Measurements from ENCODE around the gene ENOX1.

Gene ENOX1

GRCh38 chr13:43626994-43627393 lies 159.8 kb downstream of the ENOX1 start:
- no peaks in the 10 kb centered on the region for H3K27me3 ChIP-seq (ENCODE audit: control insufficient read depth, insufficient read depth, low read length)
- H3K9ac ChIP-seq (ENCODE audit: low read depth, low read length): no peak overlapping the region

GRCh38 chr13:43614063-43614462 lies 172.7 kb downstream of the ENOX1 start:
- Histone ChIP-seq H3K27me3 (ENCODE audit: control insufficient read depth, insufficient read depth, low read length) (no peaks in the 10 kb centered on the region), H3K36me3 (ENCODE audit: control insufficient read depth, insufficient read depth, low read length) (no peaks in the 10 kb centered on the region), H3K9ac (ENCODE audit: low read depth, low read length) (no peak overlapping the region), H3K4me1 (ENCODE audit: control insufficient read depth, insufficient read depth, low read length) (no peaks in the 10 kb centered on the region), H3K4me3 (ENCODE audit: low read depth, low read length) (no peak overlapping the region), H3K9me3 (ENCODE audit: control insufficient read depth, insufficient read depth, low read length) (no peaks in the 10 kb centered on the region)

More at GRCh38 chr13:43626994-43627393, 159.8 kb downstream of the ENOX1 start:
- Histone ChIP-seq H3K36me3 (ENCODE audit: control insufficient read depth, insufficient read depth, low read length) (no peaks in the 10 kb centered on the region), H3K4me3 (ENCODE audit: low read depth, low read length) (no peak overlapping the region), H3K9me3 (ENCODE audit: control insufficient read depth, insufficient read depth, low read length) (no peaks in the 10 kb centered on the region), H3K4me1 (ENCODE audit: control insufficient read depth, insufficient read depth, low read length) (no peaks in the 10 kb centered on the region)

- no peaks in the 10 kb centered on the region for H3K9me3 ChIP-seq (ENCODE audit: control insufficient read depth, insufficient read depth, low read length)
- H3K9ac ChIP-seq (ENCODE audit: low read depth, low read length): no peak overlapping the region
- no peaks in the 10 kb centered on the region for H3K4me1 ChIP-seq (ENCODE audit: control insufficient read depth, insufficient read depth, low read length)
- H3K4me3 ChIP-seq (ENCODE audit: low read depth, low read length): no peak overlapping the region
- H3K36me3 ChIP-seq (ENCODE audit: control insufficient read depth, insufficient read depth, low read length): no peaks in the 10 kb centered on the region
- H3K27me3 ChIP-seq (ENCODE audit: control insufficient read depth, insufficient read depth, low read length): no peaks in the 10 kb centered on the region
These were observed 175.2 kb downstream of the ENOX1 start for GRCh38 chr13:43611281-43612273.

- Histone ChIP-seq H3K36me3 (ENCODE audit: control insufficient read depth, insufficient read depth, low read length) (no peaks in the 10 kb centered on the region), H3K4me3 (ENCODE audit: low read depth, low read length) (no peak overlapping the region), H3K4me1 (ENCODE audit: control insufficient read depth, insufficient read depth, low read length) (no peaks in the 10 kb centered on the region), H3K9ac (ENCODE audit: low read depth, low read length) (no peak overlapping the region), H3K27me3 (ENCODE audit: control insufficient read depth, insufficient read depth, low read length) (no peaks in the 10 kb centered on the region), H3K9me3 (ENCODE audit: control insufficient read depth, insufficient read depth, low read length) (no peaks in the 10 kb centered on the region)
These were observed 178.2 kb downstream of the ENOX1 start for GRCh38 chr13:43608400-43609137.

GRCh38 chr13:43597599-43597945 lies 189.2 kb downstream of the ENOX1 start:
- no peaks in the 10 kb centered on the region for H3K9me3 ChIP-seq (ENCODE audit: control insufficient read depth, insufficient read depth, low read length)
- H3K9ac ChIP-seq (ENCODE audit: low read depth, low read length): no peak overlapping the region
- no peaks in the 10 kb centered on the region for H3K27me3 ChIP-seq (ENCODE audit: control insufficient read depth, insufficient read depth, low read length)
- H3K4me1 ChIP-seq (ENCODE audit: control insufficient read depth, insufficient read depth, low read length): peaks cover 2% of the 10 kb centered on the region
- H3K4me3 ChIP-seq (ENCODE audit: low read depth, low read length): no peak overlapping the region
- H3K36me3 ChIP-seq (ENCODE audit: control insufficient read depth, insufficient read depth, low read length): no peaks in the 10 kb centered on the region

- no peak overlapping the region for H3K9ac ChIP-seq (ENCODE audit: low read depth, low read length)
- no peak overlapping the region for H3K4me3 ChIP-seq (ENCODE audit: low read depth, low read length)
- peaks cover 2% of the 10 kb centered on the region for H3K4me1 ChIP-seq (ENCODE audit: control insufficient read depth, insufficient read depth, low read length)
- no peaks in the 10 kb centered on the region for H3K27me3 ChIP-seq (ENCODE audit: control insufficient read depth, insufficient read depth, low read length)
- no peaks in the 10 kb centered on the region for H3K9me3 ChIP-seq (ENCODE audit: control insufficient read depth, insufficient read depth, low read length)
- no peaks in the 10 kb centered on the region for H3K36me3 ChIP-seq (ENCODE audit: control insufficient read depth, insufficient read depth, low read length)
These were observed 189.7 kb downstream of the ENOX1 start for GRCh38 chr13:43596924-43597598.

- H3K4me1 ChIP-seq (ENCODE audit: control insufficient read depth, insufficient read depth, low read length): peaks cover 2% of the 10 kb centered on the region
- no peaks in the 10 kb centered on the region for H3K9me3 ChIP-seq (ENCODE audit: control insufficient read depth, insufficient read depth, low read length)
- H3K27me3 ChIP-seq (ENCODE audit: control insufficient read depth, insufficient read depth, low read length): no peaks in the 10 kb centered on the region
- no peaks in the 10 kb centered on the region for H3K36me3 ChIP-seq (ENCODE audit: control insufficient read depth, insufficient read depth, low read length)
- H3K4me3 ChIP-seq (ENCODE audit: low read depth, low read length): no peak overlapping the region
- no peak overlapping the region for H3K9ac ChIP-seq (ENCODE audit: low read depth, low read length)
These were observed 190.8 kb downstream of the ENOX1 start for GRCh38 chr13:43596006-43596405.

GRCh38 chr13:43587376-43587775 lies 199.4 kb downstream of the ENOX1 start:
- H3K4me1 ChIP-seq (ENCODE audit: control insufficient read depth, insufficient read depth, low read length): no peaks in the 10 kb centered on the region
- H3K27me3 ChIP-seq (ENCODE audit: control insufficient read depth, insufficient read depth, low read length): no peaks in the 10 kb centered on the region
- no peaks in the 10 kb centered on the region for H3K9me3 ChIP-seq (ENCODE audit: control insufficient read depth, insufficient read depth, low read length)
- H3K36me3 ChIP-seq (ENCODE audit: control insufficient read depth, insufficient read depth, low read length): no peaks in the 10 kb centered on the region
- no peak overlapping the region for H3K9ac ChIP-seq (ENCODE audit: low read depth, low read length)
- H3K4me3 ChIP-seq (ENCODE audit: low read depth, low read length): no peak overlapping the region

- Histone ChIP-seq H3K4me3 (ENCODE audit: low read depth, low read length) (no peak overlapping the region), H3K36me3 (ENCODE audit: control insufficient read depth, insufficient read depth, low read length) (no peaks in the 10 kb centered on the region)
These were observed 202.0 kb downstream of the ENOX1 start for GRCh38 chr13:43584751-43585150.

GRCh38 chr13:43583321-43583720 lies 203.5 kb downstream of the ENOX1 start:
- no peaks in the 10 kb centered on the region for H3K36me3 ChIP-seq (ENCODE audit: control insufficient read depth, insufficient read depth, low read length)
- H3K9ac ChIP-seq (ENCODE audit: low read depth, low read length): no peak overlapping the region
- no peaks in the 10 kb centered on the region for H3K9me3 ChIP-seq (ENCODE audit: control insufficient read depth, insufficient read depth, low read length)
- no peaks in the 10 kb centered on the region for H3K27me3 ChIP-seq (ENCODE audit: control insufficient read depth, insufficient read depth, low read length)
- H3K4me1 ChIP-seq (ENCODE audit: control insufficient read depth, insufficient read depth, low read length): no peaks in the 10 kb centered on the region
- H3K4me3 ChIP-seq (ENCODE audit: low read depth, low read length): no peak overlapping the region

More at GRCh38 chr13:43584751-43585150, 202.0 kb downstream of the ENOX1 start:
- no peak overlapping the region for H3K9ac ChIP-seq (ENCODE audit: low read depth, low read length)
- no peaks in the 10 kb centered on the region for H3K4me1 ChIP-seq (ENCODE audit: control insufficient read depth, insufficient read depth, low read length)
- no peaks in the 10 kb centered on the region for H3K9me3 ChIP-seq (ENCODE audit: control insufficient read depth, insufficient read depth, low read length)
- no peaks in the 10 kb centered on the region for H3K27me3 ChIP-seq (ENCODE audit: control insufficient read depth, insufficient read depth, low read length)

GRCh38 chr13:43580280-43580679 lies 206.5 kb downstream of the ENOX1 start:
- H3K36me3 ChIP-seq (ENCODE audit: control insufficient read depth, insufficient read depth, low read length): no peaks in the 10 kb centered on the region

More at GRCh38 chr13:43580280-43580679, 206.5 kb downstream of the ENOX1 start:
- H3K4me1 ChIP-seq (ENCODE audit: control insufficient read depth, insufficient read depth, low read length): no peaks in the 10 kb centered on the region
- no peak overlapping the region for H3K9ac ChIP-seq (ENCODE audit: low read depth, low read length)
- no peaks in the 10 kb centered on the region for H3K27me3 ChIP-seq (ENCODE audit: control insufficient read depth, insufficient read depth, low read length)
- no peak overlapping the region for H3K4me3 ChIP-seq (ENCODE audit: low read depth, low read length)
- no peaks in the 10 kb centered on the region for H3K9me3 ChIP-seq (ENCODE audit: control insufficient read depth, insufficient read depth, low read length)
